GM12892 (cell line): Measurements from ENCODE around the gene SULF2.

Experiments used
- DNase-seq: peaks from one replicate; pipeline ENCODE4 v3.0.0; 2011; ENCODE audit not compliant: insufficient read length
- FAIRE-seq: peaks from 2 replicates; lab custom pipeline; 2011; peaks lifted over from hg19 to GRCh38; lab: Jason Lieb, UNC
- POLR2A ChIP-seq: IDR thresholded peaks from 2 replicates; pipeline ENCODE4 v1.6.1; 2011; ENCODE audit warnings: low read depth, low read length, control low read depth
- POLR2AphosphoS5 ChIP-seq: IDR thresholded peaks from 2 replicates; pipeline ENCODE4 v1.6.1; 2011; ENCODE audit warnings: low read depth, low read length, control low read depth
- TAF1 ChIP-seq: IDR thresholded peaks from 2 replicates; pipeline ENCODE4 v1.6.1; 2011; ENCODE audit warnings: low read depth, mild to moderate bottlenecking, control low read depth, low read length, borderline replicate concordance

SULF2 gene

DNA sequence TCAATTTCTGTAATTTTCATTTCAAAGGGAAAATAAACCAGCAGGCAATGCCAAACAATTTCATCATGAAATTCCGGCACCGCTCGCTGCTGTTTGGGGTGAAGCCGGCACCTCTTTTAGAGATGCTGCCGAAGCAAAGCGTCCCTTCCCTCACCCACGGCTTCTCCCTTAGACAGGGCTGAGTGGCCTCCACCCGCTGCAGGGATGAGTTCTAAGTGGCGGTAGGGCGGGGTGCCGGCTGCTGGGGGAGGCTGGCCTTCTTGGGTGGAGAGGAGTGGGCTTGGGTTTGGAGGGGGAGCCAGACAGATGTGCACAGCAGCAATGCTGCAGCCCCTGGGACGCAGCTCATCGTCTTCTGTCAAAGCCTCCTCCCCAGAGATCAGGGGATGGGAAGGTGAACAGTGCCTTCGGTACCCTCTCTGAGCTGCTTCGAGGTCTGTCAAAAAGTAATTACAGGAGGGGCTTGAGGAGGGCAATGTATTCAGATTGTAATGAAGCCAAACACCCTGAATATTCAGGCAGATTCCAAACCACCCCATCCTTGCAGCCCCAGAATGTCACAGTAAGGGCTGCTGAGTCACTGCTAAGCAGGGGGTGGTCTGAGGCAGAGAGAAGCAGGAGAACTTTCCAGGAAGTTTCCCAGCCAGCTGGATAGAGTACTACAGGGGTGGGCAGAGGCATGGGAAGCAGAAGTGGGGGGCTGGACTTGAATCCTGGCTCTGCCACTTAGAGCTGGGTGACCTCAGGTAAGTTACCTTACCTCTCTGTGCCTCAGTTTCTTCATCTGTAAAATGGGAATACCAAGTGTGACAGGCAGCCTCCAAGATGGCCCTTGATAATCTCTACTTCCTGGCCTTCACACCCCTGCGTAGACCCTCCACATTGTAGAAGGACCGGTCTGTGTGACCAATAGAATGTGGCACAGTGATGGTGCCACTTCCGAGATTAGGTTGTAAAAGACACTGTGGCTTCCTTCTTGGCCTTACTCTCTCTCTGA, 96.6 kb downstream of the SULF2 start:
- TF ChIP-seq POLR2A = no peak
- no peak for TF ChIP-seq POLR2AphosphoS5
- no peak for TF ChIP-seq TAF1
- DNase-seq = no peak
- no peak for FAIRE-seq

DNA sequence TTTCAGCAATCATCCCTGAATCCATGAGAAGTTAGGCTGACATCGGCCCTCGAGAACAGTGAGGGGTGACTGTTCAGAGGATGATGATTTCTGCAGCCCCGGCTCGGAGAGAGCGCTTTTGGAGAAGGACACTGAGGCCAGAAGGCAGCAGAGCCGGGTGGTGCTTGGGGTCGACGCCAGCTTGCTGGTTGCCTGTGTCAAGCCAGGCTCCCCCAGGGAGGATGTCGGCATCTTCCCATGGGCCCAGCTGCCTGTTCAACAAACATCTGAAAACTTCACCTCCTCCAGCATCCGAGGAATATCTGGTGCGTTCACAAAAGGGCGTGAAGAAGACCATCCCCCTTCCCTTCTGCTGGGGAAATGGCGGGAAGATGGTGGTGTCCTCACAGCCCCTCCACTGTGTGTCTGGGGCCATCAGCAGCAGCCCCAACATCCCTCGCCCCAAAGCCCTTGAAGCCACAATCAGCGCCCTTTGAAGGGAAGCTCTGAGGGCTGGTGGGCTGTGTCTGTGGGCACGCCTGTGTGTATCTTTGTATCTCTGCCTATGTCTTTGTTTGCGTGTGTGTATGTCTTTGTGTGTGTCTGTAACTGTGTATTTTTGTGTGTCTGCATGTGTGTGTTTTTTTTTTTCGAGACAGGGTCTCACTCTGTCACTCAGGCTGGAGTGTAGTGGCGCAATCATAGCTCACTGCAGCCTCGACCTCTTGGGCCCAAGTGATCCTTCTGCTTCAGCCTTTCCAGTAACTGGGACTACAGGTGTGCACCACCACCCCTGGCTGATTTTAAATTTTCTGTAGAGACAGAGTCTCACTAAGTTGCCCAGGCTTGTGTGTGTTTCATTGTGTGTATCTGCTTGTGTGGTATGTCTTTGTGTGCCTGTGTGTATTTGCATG, 97.9 kb downstream of the SULF2 start:
- FAIRE-seq (no peak), DNase-seq (no peak)
- TF ChIP-seq TAF1 (no peak), POLR2A (no peak), POLR2AphosphoS5 (no peak)

DNA sequence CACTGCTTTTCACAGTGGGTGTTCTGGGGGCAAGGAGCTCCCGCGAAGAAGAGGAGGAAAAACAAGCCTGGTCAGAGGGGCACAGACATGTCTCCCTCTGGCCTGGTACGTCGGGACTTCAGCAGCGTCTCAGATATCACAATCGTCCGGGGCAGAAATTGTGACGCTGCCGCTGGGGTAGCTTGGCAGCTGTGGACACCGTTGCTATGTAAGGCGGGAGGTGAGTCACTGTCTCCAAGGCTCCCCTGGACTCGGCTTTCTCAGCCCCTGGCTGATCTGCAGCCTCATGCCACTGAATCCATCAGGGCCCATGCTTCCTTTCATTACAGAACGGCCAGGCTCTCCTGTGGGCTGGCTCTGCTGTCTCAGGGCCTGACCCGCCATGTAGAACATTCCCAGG, 98.7 kb downstream of the SULF2 start:
- DNase-seq = no peak
- no peak for FAIRE-seq
- no peak for TF ChIP-seq POLR2A
- no peak for TF ChIP-seq POLR2AphosphoS5
- TF ChIP-seq TAF1 = no peak

DNA sequence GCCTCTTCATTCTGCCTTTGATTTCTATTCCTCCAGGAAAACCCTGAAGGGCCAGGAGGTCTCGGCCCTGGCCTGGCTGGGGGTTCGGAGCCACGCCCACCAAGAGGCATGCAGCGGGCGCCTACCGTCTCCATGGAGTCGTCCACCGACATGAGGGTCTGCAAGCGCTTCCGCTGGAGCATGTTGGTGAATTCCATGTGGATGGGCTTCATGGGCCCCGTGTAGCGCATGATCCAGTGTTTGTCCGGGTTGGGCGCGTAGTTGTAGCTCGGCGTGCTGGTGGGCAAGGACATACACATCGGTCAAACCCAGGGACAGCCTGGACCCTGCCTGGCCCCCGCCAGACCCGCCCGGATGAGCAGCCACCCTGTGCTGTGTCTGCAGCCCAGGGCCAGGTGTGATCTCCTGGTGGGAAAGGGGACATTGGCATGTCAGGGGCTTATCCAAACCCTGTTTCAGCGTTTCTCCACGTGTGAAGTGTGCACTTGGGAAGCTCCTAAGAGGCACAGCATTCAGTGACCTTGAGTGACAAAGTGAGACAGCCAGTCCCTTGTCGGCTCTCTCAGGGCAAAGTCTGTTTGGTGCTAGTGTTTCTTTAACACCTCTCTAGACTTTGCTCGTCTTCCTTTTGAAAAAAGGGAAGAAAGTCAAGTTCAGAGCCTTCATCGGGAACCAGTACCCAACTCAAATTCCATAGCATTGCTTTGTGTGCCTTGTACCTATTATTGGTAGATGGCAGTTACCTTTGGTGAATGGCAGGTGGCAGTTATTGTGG, 100.8 kb downstream of the SULF2 start:
- FAIRE-seq (no peak), DNase-seq (no peak)
- TF ChIP-seq POLR2A (no peak), POLR2AphosphoS5 (no peak), TAF1 (no peak)

DNA sequence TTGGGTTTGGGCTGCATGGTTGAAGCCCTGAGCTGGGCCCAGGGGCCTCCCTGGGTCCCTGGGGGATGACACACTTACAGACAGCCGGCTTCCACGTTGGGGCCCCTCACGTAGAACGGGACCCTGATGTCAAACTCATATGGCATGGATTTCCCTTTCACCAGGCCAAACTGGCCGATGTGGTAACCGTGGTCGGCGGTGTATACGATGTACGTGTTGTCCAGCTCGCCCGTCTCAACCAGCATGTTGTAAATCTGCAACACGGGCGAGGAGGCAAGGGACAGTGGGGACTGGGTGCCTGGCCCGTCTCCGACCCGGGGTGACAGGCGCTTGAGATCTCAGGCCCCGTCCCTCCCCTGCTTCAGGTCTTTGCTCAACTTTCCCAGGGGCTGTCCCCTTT, 102.4 kb downstream of the SULF2 start:
- no peak for DNase-seq
- TF ChIP-seq TAF1 (no peak), POLR2A (no peak), POLR2AphosphoS5 (no peak)
- no peak for FAIRE-seq

DNA sequence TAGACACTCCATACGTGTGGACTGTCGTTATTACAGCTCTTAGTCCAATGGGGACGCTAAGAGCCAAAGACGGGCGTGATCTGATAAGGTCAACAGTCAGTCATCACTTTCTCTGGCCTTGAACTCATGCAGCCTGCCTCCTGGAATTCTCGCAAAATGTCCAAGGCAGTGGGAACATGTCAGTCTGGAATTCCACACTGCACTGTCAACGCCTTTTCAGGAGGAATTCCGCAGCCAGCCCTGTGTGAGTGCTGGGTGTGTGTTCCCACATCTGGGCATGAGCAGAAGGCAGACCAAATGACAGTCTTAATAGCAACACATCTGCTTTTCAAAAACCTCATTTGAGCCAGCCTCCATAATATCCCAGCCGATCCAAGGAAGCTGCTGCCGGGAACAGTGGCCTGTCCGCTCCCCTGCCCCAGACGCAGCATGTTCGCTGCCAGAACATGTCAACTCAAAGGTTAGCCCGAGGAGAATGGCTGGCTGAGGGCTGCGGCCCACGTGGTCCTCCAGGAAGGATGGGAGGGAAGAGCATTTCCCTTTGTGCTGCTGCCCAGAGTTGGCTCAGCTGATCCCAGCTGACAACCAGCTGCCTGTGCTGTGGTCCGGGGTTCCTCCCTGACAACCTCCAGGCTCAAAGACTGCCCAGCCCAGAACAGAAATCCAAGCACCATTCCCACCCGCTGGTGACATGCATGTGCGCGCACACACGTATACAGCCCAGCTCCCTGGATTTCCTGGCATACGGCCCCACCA, 103.1 kb downstream of the SULF2 start:
- TF ChIP-seq TAF1 = no peak
- no peak for TF ChIP-seq POLR2AphosphoS5
- no peak for TF ChIP-seq POLR2A
- no peak for FAIRE-seq
- no peak for DNase-seq

DNA sequence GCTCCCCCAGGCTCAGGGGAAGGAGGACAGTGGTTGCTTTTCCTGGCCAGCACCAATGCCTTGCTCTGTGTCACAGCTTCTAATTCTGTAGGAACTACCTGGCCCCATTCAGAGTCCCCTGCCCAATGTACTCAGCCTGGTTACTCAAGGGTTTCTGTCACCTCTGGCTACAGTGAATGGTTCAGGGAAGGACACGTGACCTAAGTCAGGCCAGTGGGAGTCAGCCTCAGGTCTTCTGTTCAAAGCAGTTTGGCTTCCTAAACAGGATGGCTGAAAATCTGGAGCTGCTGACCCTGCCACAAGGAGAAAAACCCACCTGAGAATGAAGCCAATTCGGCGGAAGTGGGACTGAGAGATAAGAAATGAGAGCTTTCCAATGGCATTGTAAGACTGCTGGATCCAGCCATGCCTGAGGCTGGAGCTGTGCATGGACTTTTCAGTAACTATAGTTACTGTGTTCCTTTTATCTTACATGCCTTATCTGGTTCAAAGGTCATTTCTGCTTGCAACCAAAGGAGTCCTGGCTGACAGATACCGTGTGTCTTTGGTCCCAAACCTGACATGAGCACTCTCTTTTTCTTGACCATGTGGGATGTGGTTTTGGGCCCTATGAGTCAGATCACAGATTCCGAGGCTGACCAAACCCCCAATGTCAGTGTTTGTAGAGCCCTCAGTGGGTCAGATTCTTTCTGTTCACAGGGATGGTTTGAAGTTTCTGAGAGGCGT, 104.3 kb downstream of the SULF2 start:
- DNase-seq (no peak), FAIRE-seq (peak; percentile 27)
- TF ChIP-seq TAF1 = no peak
- TF ChIP-seq POLR2A = no peak
- no peak for TF ChIP-seq POLR2AphosphoS5

DNA sequence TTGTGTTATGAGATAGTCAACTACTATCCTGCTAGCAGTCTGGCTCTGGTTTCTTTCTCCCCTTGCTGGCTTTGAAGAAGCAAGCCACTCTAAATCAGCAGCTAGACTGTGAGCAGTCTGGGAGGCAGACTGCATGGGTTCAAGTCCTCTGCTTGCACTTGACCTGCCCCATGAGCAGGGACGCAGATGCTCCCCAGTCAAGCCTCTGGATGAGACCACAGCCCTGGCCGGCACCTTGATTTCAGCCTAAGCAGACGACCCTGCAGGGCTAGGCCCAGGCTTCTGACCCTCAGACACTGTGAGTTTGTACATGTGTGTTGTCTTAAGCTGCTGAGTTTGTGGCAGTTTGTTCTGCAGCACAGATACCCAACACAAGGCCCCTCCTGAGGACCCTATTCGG, 105.8 kb downstream of the SULF2 start:
- FAIRE-seq (no peak), DNase-seq (no peak)
- TF ChIP-seq POLR2AphosphoS5 (no peak), TAF1 (no peak), POLR2A (no peak)

DNA sequence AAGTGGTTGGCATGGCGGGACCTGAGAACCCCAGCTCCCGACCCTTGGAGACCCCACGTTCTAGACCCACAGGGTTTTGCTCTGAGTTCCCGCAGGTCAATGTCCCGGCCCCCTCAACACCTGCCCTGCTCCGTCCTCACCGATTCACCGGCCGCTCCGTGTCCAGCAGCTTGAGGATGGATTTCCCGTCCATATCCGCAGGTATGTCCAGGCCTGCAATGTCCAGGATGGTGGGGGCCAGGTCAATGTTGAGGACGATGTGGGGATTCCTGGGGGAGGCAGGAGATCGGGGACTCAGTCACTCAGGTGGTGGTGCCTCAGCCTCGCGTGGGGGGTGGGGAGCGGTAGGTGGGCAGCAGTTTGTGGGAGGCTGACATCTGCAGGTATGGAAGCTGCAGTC, 106.7 kb downstream of the SULF2 start:
- no peak for DNase-seq
- no peak for FAIRE-seq
- TF ChIP-seq TAF1 = no peak
- no peak for TF ChIP-seq POLR2AphosphoS5
- TF ChIP-seq POLR2A = no peak
